B cell (primary cell): ENCODE results near the gene KIF2A. TPM values are rescaled to one million over a fixed set of nuclear protein-coding genes. Genes with fewer than 3 reads are reported as not detected.

Experiments used
- ATAC-seq: fragments of 200-7000 bp; cut with Tn5 transposase; one replicate; pipeline ENCODE4 v1.10.0; 2021; ENCODE audit warnings: low read depth, mild to moderate bottlenecking, moderate number of reproducible peaks, moderate library complexity
- CTCF ChIA-PET: fragments of 350-600 bp; sonication (Branson Sonifier 250); formaldehyde crosslinking; loops from one replicate; lab custom pipeline; 2021; ENCODE audit warnings: antibody characterized with exemption, inconsistent platforms; lab: Charles Lee
- POLR2A ChIA-PET: fragments of 350-600 bp; sonication (Branson Sonifier 250); formaldehyde crosslinking; loops from one replicate; lab custom pipeline; 2021; ENCODE audit warnings: antibody characterized with exemption; lab: Charles Lee
- DNase-seq: peaks from one replicate; pipeline ENCODE4 v3.0.0; 2013
- H2AFZ ChIP-seq: 2 replicates; pipeline ENCODE4 v1.6.1; 2012; ENCODE audit warnings: mild to moderate bottlenecking, low read depth, low read length; ENCODE audit not compliant: insufficient read depth, poor library complexity, severe bottlenecking
- H3K27ac ChIP-seq, 2 donors: 1 replicate in 1 of 2; 2 replicates in 1 of 2; pipeline ENCODE4 v1.5.1; 2012 to 2013; ENCODE audit warnings: low read length in 2 of 2, mild to moderate bottlenecking in 2 of 2, moderate library complexity in 1 of 2
- H3K27me3 ChIP-seq, 4 experiments: fragments of 200-600 bp in 1 of 4; sonication (generic) in 1 of 4; replicated peaks in 1 of 4; 1 replicate in 2 of 4; 2 replicates in 2 of 4; pipeline versions ENCODE4 v1.6.1 to v1.7.0; 2013 to 2016; ENCODE audit warnings: low read length in 3 of 4, mild to moderate bottlenecking in 2 of 4, mixed read lengths in 1 of 4, moderate library complexity in 1 of 4; ENCODE audit not compliant: insufficient read depth in 4 of 4, control insufficient read depth in 3 of 4; ENCODE audit errors: control extremely low read depth in 1 of 4
- H3K36me3 ChIP-seq, 2 experiments: replicated peaks in 1 of 2; 1 replicate in 1 of 2; 2 replicates in 1 of 2; pipeline versions ENCODE4 v1.6.1 to v1.7.1; 2013; ENCODE audit warnings: low read length in 1 of 2; ENCODE audit not compliant: insufficient read depth in 2 of 2, control insufficient read depth in 1 of 2; ENCODE audit errors: control extremely low read depth in 1 of 2, extremely low read depth in 1 of 2
- H3K4me1 ChIP-seq, 2 donors: fragments of 200-600 bp in 1 of 2; sonication (generic) in 1 of 2; 1 replicate in 1 of 2; 2 replicates in 1 of 2; pipeline versions ENCODE4 v1.5.1 to v1.6.1; 2013 to 2017; ENCODE audit warnings: low read length in 2 of 2; ENCODE audit not compliant: control insufficient read depth in 2 of 2, insufficient read depth in 2 of 2
- H3K4me2 ChIP-seq: replicated peaks from 2 replicates; pipeline ENCODE3; 2012; ENCODE audit warnings: mild to moderate bottlenecking, low read depth, low read length; ENCODE audit not compliant: poor library complexity, severe bottlenecking
- H3K4me3 ChIP-seq, 5 experiments: fragments of 200-600 bp in 1 of 5; sonication (generic) in 1 of 5; 1 replicate in 3 of 5; 2 replicates in 2 of 5; pipeline versions ENCODE4 v1.5.1 to v1.7.0; 2011 to 2016; ENCODE audit warnings: low read length in 4 of 5, mild to moderate bottlenecking in 4 of 5, low read depth in 2 of 5, control low read depth in 1 of 5, moderate library complexity in 1 of 5; ENCODE audit not compliant: insufficient read depth in 1 of 5; ENCODE audit errors: control extremely low read depth in 1 of 5, extremely low read depth in 1 of 5
- H3K79me2 ChIP-seq: fragments of 200-600 bp; sonication (generic); one replicate; pipeline ENCODE4 v1.6.0; 2016; ENCODE audit warnings: low read length; ENCODE audit not compliant: control insufficient read depth, insufficient read depth
- H3K9ac ChIP-seq: fragments of 200-600 bp; sonication (generic); 2 replicates; pipeline ENCODE4 v1.6.1; 2017; ENCODE audit warnings: mild to moderate bottlenecking, low read length, moderate library complexity
- H3K9me3 ChIP-seq, 3 donors: one replicate each; pipeline versions ENCODE4 v1.6.1 to v1.7.1; 2013; ENCODE audit warnings: low read length in 2 of 3; ENCODE audit not compliant: control insufficient read depth in 2 of 3, insufficient read depth in 1 of 3; ENCODE audit errors: control extremely low read depth in 1 of 3
- H4K20me1 ChIP-seq: 2 replicates; pipeline ENCODE4 v1.6.0; 2012; ENCODE audit warnings: mild to moderate bottlenecking, low read length; ENCODE audit not compliant: insufficient read depth, control insufficient read depth, poor library complexity, severe bottlenecking
- H3K27ac Mint-ChIP-seq: one replicate; pipeline ENCODE4 v1.8.0; 2021; ENCODE audit warnings: mixed read lengths
- H3K27me3 Mint-ChIP-seq: one replicate; pipeline ENCODE4 v1.8.0; 2021; ENCODE audit warnings: mixed read lengths
- H3K4me1 Mint-ChIP-seq: one replicate; pipeline ENCODE4 v1.8.0; 2021; ENCODE audit warnings: mixed read lengths
- H3K4me3 Mint-ChIP-seq: one replicate; pipeline ENCODE4 v1.8.0; 2021; ENCODE audit warnings: mixed read lengths
- H3K9me3 Mint-ChIP-seq: one replicate; pipeline ENCODE4 v1.8.0; 2022; ENCODE audit warnings: mixed read lengths; ENCODE audit not compliant: insufficient read depth
- CTCF ChIP-seq: fragments of 200-600 bp; IDR thresholded peaks from one replicate; pipeline ENCODE4 v1.8.0; 2022; ENCODE audit warnings: antibody characterized with exemption, mild to moderate bottlenecking
- EZH2 ChIP-seq: IDR thresholded peaks from 2 replicates; pipeline ENCODE4 v1.6.1; 2012; ENCODE audit warnings: borderline replicate concordance, low read depth, mild to moderate bottlenecking, moderate library complexity, low read length; ENCODE audit not compliant: insufficient read depth, poor library complexity, severe bottlenecking
- WGBS: methylation state at CpG from one replicate; pipeline ENCODE4 v1.1.5; 2013; ENCODE audit warnings: missing lambda C conversion rate; ENCODE audit not compliant: insufficient coverage; 5-methylcytosine and 5-hydroxymethylcytosine counted together
- intact Hi-C: fragments of 100-400 bp; cut with micrococcal nuclease; formaldehyde crosslinking; loops from one replicate; pipeline ENCODE4 v1.10.0; 2022
- polyA plus RNA-seq: library from polyadenylated mRNA; depleted of rRNA; stranded (reverse); fragments of >200 nt; gene quantifications from 2 replicates; pipeline ENCODE4 v1.2.3, GENCODE V29; 2012
- total RNA-seq, 2 donors: library from RNA; stranded (reverse); fragments of 120-200 nt in 1 of 2; gene quantifications; 1 replicate in 1 of 2; 2 replicates in 1 of 2; pipeline versions ENCODE4 v1.2.3 to v1.2.4, GENCODE V29; 2013 to 2022

The KIF2A gene
- total and polyA plus RNA-seq, 2 donors (not counting 1 experiment from before 2014, with no cell fraction given), result 12.9 to 59.0 TPM

GRCh38 chr5:62432621-62433064, 126.6 kb downstream of the KIF2A start:
- Histone ChIP-seq H3K9me3 (no peaks in the 10 kb centered on the region), H3K9ac (no peak overlapping the region), H4K20me1 (peaks cover 17% of the 10 kb centered on the region), H3K4me3 (no peak overlapping the region), H3K4me1 (no peaks in the 10 kb centered on the region), H3K79me2 (peaks cover 72% of the 10 kb centered on the region), H3K36me3 (no peaks in the 10 kb centered on the region), H3K4me2 (no peak overlapping the region), H3K27ac (no peak overlapping the region), H3K27me3 (no peaks in the 10 kb centered on the region), H2AFZ (no peak overlapping the region)
- TF ChIP-seq CTCF (no peak), EZH2 (no peak)
- no peak overlapping the region for H3K27ac Mint-ChIP-seq
- no peak for DNase-seq
- ChIA-PET CTCF (interaction anchor here (0.6 to 1.7 kb wide), 2 partner anchors 10 to 28 kb away, joined by 3 to 7 read pairs; no protein-coding TSS in a partner anchor), POLR2A (no interaction called here)
- WGBS, result no CpG with 5 or more reads among the region's 5 CpGs
- no peak for ATAC-seq
- intact Hi-C loops, result no loop called here
- H3K27me3 Mint-ChIP-seq, result no peaks in the 10 kb centered on the region
- no peak overlapping the region for H3K4me3 Mint-ChIP-seq
- no peaks in the 10 kb centered on the region for H3K9me3 Mint-ChIP-seq
- peaks cover 3% of the 10 kb centered on the region for H3K4me1 Mint-ChIP-seq

Other genes with a start within 250 kb of the KIF2A start
- gene DIMT1, start 97.7 kb downstream of the KIF2A start, total RNA-seq, result 19.5 and 20.7 TPM in 2 replicates
- 16.0 and 30.8 TPM in 2 replicates for gene DIMT1, start 97.7 kb downstream of the KIF2A start, polyA plus RNA-seq
- gene IPO11, start 106.6 kb downstream of the KIF2A start, total RNA-seq, result 37.2 and 37.4 TPM in 2 replicates
- gene IPO11, start 106.6 kb downstream of the KIF2A start, polyA plus RNA-seq, result 3.8 and 4.1 TPM in 2 replicates